ENCODE data around the gene AHNAK.
A peak's percentile ranks its signal among the peaks of the same experiment; 100 is the strongest.
"Not testable (repeated sequence)": the region's sequence is repeated elsewhere in the genome, so short reads cannot be mapped to it uniquely, and the experiment has no call there.

AHNAK gene, protein sequence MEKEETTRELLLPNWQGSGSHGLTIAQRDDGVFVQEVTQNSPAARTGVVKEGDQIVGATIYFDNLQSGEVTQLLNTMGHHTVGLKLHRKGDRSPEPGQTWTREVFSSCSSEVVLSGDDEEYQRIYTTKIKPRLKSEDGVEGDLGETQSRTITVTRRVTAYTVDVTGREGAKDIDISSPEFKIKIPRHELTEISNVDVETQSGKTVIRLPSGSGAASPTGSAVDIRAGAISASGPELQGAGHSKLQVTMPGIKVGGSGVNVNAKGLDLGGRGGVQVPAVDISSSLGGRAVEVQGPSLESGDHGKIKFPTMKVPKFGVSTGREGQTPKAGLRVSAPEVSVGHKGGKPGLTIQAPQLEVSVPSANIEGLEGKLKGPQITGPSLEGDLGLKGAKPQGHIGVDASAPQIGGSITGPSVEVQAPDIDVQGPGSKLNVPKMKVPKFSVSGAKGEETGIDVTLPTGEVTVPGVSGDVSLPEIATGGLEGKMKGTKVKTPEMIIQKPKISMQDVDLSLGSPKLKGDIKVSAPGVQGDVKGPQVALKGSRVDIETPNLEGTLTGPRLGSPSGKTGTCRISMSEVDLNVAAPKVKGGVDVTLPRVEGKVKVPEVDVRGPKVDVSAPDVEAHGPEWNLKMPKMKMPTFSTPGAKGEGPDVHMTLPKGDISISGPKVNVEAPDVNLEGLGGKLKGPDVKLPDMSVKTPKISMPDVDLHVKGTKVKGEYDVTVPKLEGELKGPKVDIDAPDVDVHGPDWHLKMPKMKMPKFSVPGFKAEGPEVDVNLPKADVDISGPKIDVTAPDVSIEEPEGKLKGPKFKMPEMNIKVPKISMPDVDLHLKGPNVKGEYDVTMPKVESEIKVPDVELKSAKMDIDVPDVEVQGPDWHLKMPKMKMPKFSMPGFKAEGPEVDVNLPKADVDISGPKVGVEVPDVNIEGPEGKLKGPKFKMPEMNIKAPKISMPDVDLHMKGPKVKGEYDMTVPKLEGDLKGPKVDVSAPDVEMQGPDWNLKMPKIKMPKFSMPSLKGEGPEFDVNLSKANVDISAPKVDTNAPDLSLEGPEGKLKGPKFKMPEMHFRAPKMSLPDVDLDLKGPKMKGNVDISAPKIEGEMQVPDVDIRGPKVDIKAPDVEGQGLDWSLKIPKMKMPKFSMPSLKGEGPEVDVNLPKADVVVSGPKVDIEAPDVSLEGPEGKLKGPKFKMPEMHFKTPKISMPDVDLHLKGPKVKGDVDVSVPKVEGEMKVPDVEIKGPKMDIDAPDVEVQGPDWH (N-terminal part only)

DNA sequence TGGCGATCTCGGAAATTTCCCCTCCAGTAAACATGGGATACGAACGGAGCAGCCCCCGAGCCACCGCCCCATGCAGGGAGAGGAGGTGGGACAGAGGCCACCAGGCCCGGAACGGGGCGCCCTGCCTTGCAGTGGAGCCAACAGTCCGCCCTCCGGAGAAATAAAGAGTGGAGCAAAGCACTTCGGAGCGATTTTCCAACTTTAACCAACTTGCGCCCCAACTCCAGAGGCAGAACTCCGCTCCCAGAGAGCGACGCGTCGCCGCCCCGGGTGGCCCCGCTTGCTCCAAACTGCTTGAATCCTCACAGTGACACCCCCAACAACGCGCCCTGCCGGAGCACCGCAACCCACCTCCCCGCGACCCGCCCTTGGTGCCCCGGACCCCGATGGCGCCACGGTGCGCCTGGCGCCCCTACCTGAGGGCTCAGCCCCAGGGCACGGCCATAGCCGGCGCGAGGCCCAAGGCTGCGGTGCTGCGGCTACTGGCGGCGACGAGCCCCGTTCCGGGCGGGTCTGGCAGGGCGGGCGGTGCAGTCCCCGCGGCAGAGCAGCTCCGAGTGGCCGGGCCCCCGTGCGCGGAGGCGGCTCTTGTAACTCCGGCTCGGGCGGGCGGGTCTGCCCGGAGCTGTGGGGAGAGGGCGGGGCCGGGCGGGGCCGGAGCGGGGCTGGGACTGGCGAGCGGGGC, at the start of gene AHNAK:
Gene AHNAK (minus strand): TSS at position 563 of the 685 bp plus-strand sequence. CDS start 10,708 bp downstream, outside the sequence.
- DNase-seq: peak; percentile 13

DNA sequence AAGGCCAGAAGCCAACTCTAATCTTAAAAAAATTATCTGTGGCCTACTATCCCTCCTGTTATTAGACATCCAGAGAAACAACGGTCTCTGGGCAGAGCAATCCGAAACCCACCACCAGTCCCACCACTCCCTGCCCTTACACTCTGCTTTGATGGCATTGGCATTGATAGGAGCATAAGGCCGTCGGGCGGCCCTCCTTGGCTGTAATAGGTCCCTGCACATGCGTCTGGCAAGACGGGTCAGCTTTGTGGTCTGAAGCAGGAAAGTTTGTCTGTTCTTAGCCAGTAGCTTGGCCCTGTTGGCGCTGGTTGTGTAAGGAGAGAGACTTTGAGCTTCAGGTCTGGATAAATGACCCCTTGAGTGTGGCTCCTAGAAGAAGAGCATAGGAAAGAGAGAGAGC, 48.5 kb upstream of the AHNAK start:
- no peak for DNase-seq

DNA sequence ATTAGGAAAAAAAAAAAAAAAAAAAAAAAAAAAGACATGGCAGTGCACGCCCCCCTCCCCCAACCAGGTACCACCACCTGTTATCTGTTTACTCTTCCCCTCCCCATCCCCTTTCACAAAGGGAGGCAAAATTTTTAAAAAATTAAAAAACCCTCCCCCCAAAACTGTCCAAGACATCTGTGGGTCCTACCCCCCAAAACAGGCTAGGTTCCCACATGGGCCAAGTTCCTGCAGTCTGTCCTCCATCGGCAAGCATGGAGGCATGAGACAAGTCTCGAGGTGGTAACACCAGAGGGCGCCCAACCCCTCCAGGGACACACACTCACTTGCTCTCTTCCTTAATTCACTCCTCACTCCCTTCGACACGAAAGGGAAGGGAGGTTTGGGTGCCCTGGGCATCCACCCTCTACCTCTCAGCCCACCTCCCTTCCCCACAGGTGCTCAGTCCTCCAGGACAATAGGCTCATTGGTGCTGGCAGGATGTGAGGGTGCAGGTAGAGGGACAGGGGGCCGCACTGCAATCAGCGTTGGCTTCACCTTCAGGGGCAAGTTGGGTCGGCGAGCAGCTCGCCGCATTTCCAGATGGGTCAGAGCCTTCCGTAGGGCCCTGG, 46.9 kb upstream of the AHNAK start:
- DNase-seq: peak; percentile 74

DNA sequence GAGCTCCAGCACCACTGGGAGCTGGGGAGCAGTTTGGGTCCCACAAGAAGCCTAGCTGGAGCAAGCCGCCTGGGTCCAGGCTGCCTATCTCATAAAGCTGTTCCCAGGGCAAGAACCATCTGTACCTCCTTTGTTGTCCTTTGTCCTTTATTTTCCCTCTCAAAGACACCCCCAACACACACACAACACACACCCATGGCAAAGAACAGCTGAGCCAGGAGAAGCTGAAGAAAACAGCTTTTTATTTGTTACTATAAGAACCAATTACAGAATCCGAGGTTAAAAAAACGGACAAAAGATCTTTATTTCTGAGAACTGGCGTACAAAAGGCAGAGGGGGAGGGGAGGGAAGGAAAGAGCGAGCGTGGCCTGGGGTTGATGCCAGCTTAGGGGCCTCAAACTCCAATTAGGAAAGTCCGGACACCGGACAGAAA, 46.4 kb upstream of the AHNAK start:
- DNase-seq: no peak

- no peak for DNase-seq
Observed at GRCh38 chr11:62592146-62592815, 45.7 kb upstream of the AHNAK start.

GRCh38 chr11:62591448-62592145, 45.0 kb upstream of the AHNAK start, which contains the start of gene TUT1:
Gene TUT1 (minus strand): TSS chr11:62591523. CDS start chr11:62591485, 38 bp downstream.
- DNase-seq: peak; percentile 99

DNA sequence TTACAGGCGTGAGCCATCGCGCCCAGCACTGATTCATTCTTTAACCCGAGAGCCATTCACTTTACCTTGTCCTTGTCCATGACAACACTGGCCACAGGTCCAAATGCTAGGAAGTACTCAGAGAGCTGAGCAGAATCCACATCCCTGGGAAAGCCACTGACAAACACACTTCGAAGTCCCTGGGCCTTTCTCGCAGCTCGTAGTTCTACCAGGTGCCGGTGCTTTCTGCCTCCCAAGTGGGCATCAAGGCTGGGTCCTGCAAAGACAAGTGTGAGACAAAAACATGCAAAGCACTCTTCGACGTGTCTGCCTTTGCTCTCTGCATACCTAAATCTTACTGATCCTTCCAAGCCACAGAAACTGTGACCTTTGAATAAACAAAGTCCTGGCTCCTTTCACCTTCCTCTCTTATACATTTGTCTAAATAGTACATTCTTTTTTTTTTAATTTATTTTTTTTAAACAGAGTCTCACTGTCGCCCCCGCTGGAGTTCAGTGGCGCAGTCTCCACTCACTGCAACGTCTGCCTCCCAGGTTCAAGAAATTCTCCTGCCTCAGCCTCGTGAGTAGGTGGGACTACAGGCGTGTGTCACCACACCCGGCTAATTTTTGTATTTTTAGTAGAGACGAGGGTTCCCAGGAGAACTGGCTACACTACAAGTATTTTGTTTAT, 42.5 kb upstream of the AHNAK start:
- no peak for DNase-seq

GRCh38 chr11:62585356-62585755, 38.8 kb upstream of the AHNAK start:
- DNase-seq: not testable (repeated sequence)

DNA sequence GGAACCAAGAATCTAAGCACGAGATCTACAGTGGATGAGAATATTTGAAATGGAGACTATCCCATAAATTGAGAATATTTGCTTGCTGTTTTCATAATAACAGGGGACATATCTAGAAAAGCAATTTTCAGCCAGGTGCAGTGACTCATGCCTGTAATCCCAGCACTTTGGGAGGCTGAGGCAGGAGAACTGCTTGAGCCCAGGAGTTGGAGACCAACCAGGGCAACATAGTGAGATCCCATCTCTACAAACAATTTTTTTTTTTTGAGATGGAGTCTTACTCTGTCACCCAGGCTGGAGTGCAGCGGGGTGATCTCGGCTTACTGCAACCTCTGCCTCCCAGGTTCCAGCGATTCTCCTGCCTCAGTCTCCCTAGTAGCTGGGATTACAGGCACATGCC, 35.1 kb upstream of the AHNAK start:
- DNase-seq: not testable (repeated sequence)

GRCh38 chr11:62580959-62581715, 34.5 kb upstream of the AHNAK start:
- DNase-seq: no peak

GRCh38 chr11:62579252-62579651, 32.6 kb upstream of the AHNAK start:
- DNase-seq: no peak

DNA sequence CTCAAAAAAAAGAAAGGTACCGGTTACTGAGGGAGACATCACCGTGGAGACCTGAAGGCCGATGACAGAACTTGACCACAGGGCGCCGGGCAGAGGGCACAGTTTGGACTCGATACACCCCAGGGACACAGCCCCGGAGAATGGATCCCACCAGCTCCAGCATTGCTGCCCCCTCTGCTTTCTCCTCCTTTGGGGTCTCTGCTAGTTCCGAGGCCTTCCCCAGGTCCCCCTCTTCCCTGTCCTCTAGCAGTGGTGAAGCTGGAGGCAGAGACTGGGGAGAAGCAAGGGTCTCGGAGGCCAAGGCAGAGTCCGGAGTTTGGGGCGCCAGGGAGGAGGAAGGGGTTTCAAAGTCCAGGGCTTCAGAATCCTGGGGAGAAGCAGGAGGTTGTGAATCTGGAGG, 31.9 kb upstream of the AHNAK start:
- no peak for DNase-seq

GRCh38 chr11:62577046-62577714, 30.6 kb upstream of the AHNAK start:
- DNase-seq: no peak

GRCh38 chr11:62575837-62576236, 29.2 kb upstream of the AHNAK start:
- no peak for DNase-seq

DNA sequence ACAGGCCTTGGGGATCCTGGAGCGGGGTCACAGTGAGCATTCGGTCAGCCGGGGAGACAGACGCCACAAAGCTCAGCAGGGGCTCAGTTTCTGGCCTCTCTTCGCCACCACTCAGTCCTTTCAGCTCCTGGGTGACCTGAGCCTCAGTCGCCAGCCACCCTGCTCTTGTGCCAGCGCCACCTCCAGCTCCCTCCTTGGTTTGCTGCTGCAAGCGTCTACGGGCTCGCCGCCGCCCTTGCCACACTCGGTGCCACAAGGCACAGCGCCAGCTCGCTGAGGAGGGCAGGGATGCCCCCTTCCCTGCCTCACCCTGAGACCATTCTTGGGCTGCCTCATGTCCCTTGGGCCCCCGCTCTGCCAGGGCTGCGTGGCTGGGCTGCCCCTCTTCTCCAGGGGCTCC, 28.6 kb upstream of the AHNAK start:
- no peak for DNase-seq

DNA sequence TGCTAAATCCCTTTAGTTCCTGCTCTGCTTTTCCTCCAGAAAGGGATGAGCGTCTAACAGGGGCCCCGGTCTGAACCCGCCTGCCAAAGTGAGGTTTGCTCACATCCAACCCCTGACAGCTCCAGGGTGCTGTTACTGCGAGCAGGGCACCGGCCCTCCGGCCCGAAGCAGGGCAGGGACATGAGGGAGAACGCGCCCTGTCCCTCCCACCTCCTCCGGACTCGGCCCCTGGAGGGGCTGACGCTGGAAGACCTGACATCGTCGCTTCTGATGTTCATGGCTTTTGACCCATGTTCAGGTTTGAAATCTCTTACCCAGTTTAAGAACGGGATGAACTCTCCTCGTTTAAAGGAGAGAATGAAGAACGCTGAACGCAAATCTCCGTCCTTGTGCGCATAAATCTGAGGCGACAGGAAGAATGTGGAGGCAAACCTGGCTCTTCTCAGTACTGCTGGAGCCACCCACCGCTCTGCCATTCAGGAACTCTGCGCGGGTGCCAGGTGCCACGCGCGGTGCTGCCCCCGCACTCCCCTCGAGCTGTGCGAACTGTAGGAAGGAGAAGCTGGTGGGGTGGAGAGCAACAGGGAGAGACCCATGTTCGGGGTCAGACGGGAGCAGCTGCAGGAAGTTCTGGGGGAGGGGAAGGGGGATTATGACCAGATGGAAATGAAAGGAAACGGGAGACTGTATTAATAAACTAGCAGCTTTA, 27.9 kb upstream of the AHNAK start:
- no peak for DNase-seq

GRCh38 chr11:62573592-62574362, 27.2 kb upstream of the AHNAK start, which contains the start of gene EEF1G:
Gene EEF1G (minus strand): TSS chr11:62573891. CDS start chr11:62573842, 49 bp downstream.
- DNase-seq: peak; percentile 99

All from GDM1 (cell line).